HG03521 (cell line): Measurements from ENCODE around the gene HELZ.

Experiments used
- ATAC-seq: cut with Tn5 transposase; IDR thresholded peaks from one replicate; pipeline ENCODE4 v1.9.1; 2021; ENCODE audit warnings: mild to moderate bottlenecking, moderate library complexity; ENCODE audit not compliant: unreplicated experiment

The HELZ gene

DNA sequence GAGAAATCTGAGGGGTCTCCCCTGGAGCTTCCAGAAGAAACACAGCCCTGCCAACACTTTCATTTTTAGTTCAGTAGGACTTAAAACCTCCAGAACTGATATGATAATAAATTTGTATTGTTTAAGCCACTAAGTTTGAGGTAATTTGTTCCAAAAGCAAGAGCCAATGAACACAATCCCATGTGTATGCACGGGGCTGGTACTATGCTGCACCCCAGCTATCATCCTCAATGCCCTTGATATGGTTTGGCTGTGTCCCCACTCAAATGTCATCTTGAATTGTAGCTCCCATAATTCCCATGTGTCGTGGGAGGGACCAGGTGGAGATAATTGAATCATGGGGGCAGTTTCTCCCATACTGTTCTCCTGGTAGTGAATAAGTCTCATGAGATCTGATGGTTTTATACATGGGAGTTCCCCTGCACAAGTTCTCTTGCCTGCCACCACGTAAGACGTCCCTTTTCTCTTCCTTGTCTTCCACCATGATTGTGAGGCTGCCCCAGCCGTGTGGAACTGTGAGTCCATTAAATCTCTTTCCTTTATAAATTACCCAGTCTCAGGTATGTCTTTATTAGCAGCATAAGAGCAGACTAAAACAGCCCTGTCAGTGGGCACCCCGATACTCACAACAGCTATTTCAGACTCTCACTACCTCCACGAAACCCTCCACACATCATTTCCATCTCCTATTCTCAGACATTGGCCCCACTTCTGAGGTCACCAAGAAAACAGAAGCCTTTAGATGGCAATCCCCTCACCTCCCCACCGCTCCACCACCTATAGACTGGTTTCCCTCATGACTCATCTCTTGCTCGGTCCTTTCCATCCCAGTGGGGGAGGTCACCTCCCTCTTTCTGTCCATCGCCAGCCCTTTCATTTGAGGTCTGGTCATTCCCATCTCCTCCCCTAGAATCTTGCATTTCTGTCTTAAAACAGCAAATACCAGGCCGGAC, 209.6 kb downstream of the HELZ start:
- ATAC-seq: no peak

DNA sequence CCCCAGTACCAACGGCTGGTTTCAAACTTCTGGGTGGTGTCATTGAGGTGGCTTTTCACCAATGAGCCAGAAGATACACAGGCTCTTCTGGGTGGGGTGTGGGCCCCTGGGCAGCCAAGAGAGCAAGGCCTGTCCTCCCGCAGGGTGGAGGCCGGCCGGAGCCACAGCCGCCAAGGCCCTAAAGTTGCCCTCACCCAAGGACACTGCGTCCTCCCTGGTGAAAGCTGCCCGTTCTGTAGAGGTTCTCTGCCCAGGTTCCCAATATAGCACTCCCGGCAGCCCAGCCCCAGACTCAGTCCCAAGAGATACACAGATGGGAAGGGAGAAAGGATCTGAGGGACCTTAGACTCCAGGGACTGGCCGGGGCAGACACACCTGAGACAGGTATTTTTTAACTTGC, 211.4 kb downstream of the HELZ start:
- ATAC-seq: no peak

DNA sequence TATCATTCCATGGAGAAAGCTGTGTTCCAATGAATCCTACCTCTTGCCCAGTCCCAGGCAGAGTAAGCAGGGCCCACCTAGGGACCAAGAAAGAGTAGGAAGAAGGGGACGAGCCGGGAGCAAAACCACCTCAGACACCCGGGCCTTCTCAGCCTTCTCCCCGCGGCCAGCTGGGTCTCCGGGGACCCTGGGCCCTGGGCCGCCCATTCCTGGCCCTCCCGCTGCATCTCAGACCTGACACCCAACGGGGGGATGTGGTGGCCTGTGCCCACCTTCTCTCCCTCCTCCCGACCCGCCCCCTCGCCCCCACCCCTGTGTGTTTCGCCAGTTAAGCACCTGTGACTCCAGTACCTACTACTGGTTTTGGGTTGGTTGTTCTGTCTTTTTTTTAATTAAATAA, 212.0 kb downstream of the HELZ start:
- ATAC-seq: no peak

DNA sequence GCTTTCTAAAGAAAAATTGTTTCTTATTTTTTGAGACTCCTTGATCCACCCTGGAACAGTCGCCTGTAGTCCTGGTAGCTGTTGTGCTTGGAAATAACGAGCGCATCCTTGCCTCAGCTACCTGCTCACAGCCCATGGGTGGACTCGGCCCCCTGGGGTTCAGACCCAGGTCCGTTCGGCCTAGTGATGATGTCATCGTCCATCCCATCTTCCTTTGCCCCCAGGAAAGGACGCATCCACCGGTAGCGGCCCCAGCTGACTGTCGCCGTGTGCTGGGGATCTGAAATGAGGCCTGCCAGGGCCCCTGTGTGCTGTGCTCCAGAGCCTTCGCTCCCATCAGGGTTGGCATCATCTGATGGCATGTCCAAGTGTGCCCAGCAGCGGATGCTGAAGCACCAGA, 212.6 kb downstream of the HELZ start:
- ATAC-seq: no peak

DNA sequence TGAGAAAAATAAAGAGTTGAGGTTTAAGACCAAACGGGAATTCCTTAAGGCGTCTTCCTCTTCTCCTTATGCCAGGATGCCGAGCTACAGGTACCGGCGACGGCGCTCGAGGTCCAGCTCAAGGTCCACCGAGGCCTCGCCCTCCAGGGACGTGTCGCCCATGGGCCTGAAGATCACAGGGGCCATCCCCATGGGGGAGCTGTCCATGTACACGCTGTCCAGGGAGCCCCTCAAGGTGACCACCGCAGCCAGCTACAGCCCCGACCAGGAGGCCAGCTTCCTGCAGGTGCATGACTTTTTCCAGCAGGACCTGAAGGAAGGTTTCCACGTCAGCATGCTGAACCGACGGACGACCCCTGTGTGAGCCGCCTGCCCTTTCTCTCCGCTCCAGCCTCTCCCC, 214.4 kb downstream of the HELZ start:
- ATAC-seq: no peak

DNA sequence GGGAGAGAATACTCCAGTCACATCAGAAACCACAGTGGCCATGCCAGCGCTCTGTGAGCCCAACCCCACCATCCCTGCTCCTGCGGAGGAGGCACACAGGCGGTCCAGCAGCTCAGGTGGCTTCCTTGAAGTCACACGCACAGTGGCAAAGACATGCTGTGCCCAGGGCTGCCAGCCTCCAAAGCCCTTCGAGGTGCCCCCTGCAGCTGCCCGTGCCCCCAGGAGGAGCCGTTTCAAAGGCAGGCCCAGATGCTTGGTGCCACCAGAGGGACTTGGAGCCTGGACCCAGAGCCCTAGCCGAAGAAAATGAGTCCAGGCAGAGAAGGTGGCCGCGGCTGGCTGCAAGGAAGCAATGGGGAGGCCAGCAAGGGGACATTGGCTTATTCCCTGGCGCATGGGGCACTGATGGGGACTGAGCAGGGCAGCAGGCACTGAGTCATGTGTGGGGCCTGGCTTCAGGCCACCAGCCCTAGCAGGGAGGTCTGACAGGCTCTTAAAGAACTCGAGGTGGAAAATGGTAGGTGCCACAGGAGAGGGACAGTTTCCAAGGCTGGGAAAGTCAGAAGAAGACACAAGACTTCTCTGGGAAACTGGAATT, 217.9 kb downstream of the HELZ start:
- no peak for ATAC-seq

DNA sequence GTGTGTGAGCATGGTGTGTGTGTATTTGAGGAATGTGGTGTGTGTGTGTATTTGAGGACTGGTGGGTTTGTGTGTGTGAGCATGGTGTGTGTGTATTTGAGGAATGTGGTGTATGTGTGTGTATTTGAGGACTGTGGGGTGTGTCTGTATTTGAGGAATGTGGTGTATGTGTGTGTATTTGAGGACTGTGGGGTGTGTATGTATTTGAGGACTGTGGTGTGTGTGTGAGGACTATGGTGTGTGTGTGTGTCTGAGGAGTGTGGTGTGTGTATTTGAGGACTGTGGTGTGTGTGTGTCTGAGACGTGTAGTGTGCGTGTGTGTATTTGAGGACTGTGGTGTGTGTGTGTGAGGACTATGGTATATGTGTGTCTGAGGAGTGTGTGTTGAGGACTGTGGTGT, 218.7 kb downstream of the HELZ start:
- ATAC-seq: no peak

DNA sequence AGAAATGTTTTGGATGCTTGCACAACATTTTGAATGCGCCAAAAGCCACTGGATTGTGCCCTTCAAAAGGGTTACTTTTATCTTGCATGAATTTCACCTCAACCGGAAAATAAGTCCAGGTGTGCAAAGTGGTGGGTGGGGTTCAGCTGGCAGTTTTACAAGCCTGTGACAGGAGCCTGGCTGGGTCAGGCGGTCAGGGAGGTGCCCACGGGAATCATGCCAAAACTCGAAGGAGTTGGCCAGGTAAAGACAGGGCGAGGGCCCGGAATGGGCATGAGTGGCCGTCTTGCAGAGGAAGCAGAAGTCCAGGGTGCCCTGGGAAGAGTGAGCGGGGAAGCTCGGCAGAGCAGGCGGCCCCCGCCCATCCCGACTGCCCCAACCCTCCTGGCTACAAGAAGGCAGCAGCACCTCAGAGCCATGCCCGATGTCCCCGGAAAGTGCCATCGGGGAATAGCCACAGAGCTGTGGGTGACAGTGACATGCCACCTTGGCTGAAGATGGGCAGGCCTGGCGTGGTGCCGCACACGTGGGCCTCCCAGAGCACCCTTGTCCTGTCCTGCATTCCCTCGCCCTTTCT, 219.7 kb downstream of the HELZ start:
- ATAC-seq: no peak

DNA sequence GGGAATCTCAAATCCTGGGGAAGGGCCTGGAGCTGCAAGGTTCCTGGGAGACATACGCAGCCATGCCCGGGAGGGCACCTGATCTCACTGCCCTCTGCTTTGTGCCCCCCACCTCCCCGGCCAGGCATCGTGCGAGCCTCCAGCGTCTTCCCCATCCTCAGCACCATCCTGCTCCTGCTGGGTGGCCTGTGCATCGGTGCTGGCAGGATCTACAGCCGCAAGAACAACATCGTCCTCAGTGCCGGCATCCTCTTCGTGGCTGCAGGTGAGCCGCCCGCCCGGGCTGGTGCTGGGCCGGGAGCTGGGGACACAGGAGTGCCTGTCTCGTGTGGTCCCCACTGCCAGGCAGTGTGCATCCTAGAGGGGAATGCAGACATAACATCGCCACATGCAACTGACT, 220.3 kb downstream of the HELZ start:
- ATAC-seq: no peak

DNA sequence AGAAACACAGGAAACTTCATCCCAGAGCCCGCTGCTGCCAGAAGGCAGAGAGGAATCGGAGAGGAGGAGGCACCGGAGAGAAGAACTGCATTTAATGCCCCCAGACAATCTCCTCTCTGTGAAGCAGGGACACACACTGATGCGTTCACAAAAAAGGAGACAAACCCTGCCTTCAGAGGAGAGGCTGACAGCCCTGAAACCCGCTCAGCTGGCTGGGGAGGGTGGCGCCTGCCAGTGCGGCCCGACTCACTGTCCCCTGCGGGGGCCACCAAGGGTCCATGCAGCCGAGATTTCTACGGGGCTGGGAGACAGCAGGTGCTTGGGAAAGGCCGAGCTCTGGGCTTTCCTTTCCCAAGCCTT, 222.6 kb downstream of the HELZ start:
- ATAC-seq: no peak

DNA sequence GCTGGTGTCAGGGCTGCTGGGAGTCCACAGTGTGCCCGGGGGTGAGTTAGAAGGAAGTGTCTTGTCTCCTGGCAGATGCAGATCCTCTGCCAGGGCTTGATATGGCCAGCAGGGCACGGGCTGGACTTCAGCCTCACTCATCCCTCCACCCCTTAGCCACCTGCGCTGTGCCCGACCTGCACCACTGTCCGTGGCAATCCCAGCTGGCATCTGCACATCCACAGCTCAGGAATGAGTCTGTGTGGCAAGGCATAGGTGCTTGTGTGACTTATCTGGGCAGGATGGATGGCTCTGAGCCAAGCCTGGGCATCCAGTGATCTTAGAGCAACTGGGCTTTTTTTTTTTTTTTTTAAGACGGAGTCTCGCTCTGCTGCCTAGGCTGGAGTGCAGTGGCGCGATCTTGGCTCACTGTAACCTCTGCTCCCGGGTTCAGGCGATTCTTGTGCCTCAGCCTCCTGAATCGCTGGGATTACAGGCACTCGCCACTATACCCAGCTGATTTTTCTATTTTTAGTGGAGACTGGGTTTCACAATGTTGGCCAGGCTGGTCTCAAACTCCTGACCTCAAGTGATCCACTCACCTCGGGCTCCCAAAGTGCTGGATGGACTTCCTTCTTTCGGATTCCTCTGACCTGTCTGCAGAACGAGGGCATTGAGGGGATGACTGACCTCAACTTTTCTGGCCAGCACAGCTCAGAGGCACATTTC, 223.1 kb downstream of the HELZ start:
- ATAC-seq: no peak

DNA sequence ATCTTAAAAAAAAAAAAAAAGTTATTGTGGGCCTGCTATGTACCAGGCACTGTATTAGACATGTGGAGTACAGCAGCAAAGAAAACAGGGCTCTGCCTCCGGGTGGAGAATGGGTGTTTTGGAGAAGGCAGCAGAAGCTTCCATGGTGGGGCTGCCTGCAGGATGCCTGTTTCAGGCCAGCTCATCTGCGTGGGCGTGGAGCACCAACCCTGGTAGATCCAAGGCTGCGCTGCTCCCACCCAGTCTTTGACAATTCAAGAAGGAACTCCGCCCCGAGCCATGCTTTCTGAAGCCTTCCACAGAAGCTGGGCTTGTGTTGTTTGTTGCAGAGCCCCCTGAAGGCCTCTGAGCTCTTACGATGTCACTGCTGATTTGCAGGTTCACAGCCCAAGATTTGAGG, 223.8 kb downstream of the HELZ start:
- ATAC-seq: no peak
